DMS53 treated with DMSO at 0.1 percent for 48 hours (cell line): ENCODE results near the gene GRIN2D.

Experiments
- DNase-seq: peaks from one replicate; lab custom pipeline; 2025; ENCODE audit not compliant: unreplicated experiment; lab: John Stamatoyannopoulos, UW

The GRIN2D gene

DNA sequence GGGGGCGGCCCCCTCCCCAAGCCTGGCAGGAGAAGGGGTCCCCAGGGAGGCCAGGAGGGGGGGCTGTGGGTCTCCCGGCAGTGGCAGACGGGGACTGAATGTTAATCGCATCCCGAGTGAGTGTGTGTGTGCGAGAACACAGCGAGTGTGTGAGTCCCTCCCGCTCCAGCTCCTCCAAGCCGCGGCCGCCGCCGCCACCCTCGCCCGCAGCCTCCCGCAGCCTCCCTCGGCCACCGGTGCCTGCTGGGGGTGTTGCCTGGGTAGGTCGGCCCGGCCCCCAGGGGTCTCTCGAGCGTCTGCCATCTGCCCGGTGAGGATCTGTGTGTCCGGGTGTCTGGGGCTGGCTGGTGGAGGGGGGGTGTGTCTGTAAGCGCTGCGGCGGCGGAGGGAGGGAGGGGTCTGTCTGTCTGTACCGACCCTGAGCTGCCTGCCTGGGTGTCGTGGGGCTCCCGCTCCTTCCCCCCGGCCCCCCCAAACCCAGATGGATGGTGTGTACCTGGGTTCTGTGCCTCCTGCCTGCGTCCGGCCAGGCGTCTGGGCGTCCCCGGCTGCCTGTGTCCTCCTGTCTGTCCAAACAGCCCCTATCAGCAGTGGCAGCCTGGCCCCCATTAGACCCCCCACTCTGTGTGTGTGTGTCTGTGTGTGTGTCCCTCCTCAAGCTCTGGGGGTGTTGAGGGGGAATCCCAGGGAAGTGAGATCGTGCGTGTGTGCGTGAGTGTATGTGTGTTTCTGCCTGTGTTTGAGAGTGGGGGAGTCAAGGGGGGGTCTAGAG is at the start of gene GRIN2D:
Gene GRIN2D (plus strand): TSS at position 110 of the 772 bp plus-strand sequence. CDS start 4,725 bp downstream, outside the sequence.
- no peak for DNase-seq

DNA sequence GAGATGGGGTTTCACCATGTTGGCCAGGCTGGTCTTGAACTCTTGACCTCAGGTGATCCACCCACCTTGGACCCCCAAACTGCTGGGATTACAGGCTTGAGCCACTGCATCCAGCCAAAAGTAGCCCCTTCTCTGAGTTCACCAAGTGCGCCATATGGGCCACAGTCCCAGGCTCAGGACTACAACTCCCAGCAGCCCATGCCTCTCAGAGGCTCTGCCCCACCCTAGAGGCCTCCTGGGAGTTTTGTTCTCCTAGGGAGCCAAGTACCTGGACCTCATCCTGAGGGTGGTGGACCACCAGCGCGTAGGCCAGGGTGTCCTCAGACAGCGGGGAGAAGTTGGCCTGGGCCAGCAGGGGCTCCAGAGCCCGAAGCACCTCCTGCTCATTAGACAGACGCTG is 48.6 kb upstream of the GRIN2D start:
- no peak for DNase-seq

DNA sequence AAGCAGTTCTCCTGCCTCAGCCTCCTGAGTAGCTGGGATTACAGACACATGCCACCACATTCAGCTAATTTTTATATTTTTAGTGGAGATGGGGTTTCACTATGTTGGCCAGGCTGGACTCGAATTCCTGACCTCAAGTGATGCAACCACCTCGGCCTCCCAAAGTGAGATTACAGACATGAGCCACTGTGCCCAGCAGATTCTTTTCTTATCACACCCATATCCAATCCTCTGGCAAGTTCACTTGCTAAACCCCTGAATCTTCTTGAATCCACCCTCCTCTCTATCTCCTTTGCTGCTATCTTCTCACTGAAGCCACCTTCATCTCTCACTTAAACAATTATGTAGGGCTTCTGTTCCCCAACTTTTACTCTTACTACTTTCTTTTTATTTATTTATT is 47.3 kb upstream of the GRIN2D start:
- DNase-seq = no peak

GRCh38 chr19:48348045-48348444 is 45.4 kb upstream of the GRIN2D start:
- no peak for DNase-seq

DNA sequence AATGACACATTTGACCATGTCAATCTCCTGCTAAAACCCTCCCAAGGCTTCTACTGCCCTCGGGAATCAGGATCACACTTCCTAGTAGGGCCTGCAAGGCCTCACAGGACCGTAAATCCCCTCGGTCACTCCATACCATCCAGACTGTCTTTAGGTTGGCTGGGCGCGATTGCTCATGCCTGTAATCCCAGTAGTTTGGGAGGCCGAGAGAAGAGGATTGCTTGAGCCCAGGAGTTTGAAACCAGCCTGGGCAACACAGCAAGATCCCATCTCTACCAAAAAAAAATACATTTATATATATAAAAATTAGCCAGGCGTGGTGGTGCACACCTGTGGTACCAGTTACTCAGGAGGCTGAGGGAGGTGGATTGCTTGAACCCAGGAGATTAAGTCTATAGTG is 44.7 kb upstream of the GRIN2D start:
- DNase-seq = no peak

GRCh38 chr19:48350856-48351255 is 42.6 kb upstream of the GRIN2D start:
- DNase-seq = no peak

DNA sequence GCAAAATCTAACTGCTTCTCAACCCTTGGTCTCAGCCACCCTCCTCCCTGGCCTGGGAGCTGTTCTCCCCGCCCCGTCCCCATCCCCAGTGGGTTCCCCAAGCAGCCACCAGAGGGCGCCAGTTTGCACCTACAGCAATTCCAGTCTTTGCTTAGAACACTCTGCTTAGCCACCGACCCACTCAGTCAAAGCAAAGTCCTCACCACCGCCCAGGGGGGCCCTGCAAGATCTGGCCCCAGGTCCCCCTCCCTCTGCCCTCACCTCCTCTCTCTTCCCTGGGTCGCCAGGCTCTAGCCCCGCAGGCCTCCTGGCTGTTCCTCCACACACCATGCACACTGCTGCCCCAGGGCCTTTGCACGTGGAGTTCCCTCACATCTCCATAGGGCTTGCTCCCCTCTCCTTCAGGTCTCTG is 42.1 kb upstream of the GRIN2D start:
- DNase-seq = peak; percentile 25

- DNase-seq = no peak
These were observed 39.8 kb upstream of the GRIN2D start for GRCh38 chr19:48353677-48354076.

DNA sequence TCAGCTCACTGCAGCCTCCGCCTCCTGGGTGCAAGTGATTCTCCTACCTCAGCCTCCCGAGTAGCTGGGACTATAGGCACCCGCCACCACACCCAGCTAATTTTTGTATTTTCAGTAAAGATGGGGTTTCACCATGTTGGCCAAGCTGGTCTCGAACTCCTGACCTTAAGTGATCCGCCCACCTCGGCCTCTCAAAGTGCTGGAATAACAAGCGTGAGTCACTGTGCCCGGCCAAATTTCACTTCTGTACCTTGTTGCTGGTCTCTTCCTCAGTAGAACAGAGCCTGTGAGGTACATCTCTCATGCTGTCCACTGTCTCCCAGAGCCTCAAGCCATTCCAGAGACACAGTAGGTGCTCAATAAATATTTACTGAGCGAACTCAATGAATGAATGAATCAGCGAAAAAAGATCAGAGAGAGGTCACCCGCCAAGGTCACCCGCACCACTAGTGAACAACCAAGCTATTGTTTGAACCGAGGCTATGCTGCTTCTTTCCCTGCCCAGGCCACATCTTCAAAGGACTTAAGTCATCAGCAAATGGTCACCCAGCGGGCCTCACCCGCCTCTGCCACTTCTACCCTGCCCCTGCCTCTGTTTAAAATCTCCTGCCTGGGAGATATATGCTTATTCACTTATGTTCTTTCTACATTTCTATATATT is 39.0 kb upstream of the GRIN2D start:
- DNase-seq = no peak

- no peak for DNase-seq
These were observed 38.0 kb upstream of the GRIN2D start for GRCh38 chr19:48355365-48355954.

GRCh38 chr19:48359123-48359522 is 34.3 kb upstream of the GRIN2D start:
- DNase-seq = no peak

- no peak for DNase-seq
These were observed 31.6 kb upstream of the GRIN2D start for GRCh38 chr19:48361912-48362311.

GRCh38 chr19:48362716-48363499 is 30.6 kb upstream of the GRIN2D start:
- DNase-seq = peak; percentile 97

DNA sequence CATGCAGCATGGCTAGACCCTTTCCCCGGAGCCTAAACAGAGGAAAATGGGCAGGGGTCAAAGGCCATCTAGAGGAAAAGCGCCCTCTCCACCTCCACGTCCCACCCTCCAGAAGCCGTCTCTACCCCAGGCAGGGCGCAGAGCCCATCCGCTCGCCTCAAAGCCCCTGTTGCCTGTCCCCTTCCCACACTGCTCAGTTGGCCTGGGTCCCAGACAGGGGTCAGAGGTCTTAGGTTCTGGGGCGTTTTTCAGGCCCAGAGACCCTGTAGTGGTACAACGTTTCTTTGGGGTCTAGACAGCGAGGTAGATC is 30.0 kb upstream of the GRIN2D start:
- DNase-seq = no peak

GRCh38 chr19:48363810-48364597 is 29.5 kb upstream of the GRIN2D start, which contains the start of the genes SYNGR4 and TMEM143:
Gene SYNGR4 (plus strand): TSS chr19:48364367. CDS start chr19:48365843, 1,476 bp downstream.
Gene TMEM143 (minus strand): TSS chr19:48363940. CDS start chr19:48363920, 20 bp downstream.
- DNase-seq = peak; percentile 99

- no peak for DNase-seq
These were observed 28.7 kb upstream of the GRIN2D start for GRCh38 chr19:48364598-48365348.

GRCh38 chr19:48365602-48366001 is 27.9 kb upstream of the GRIN2D start:
- no peak for DNase-seq

- no peak for DNase-seq
These were observed 25.6 kb upstream of the GRIN2D start for GRCh38 chr19:48367855-48368254.

- no peak for DNase-seq
These were observed 24.5 kb upstream of the GRIN2D start for GRCh38 chr19:48368936-48369335.

- no peak for DNase-seq
These were observed 22.5 kb upstream of the GRIN2D start for GRCh38 chr19:48370955-48371354.
